B cell (primary cell): Measurements from ENCODE around the gene KCNC1. TPM values are rescaled to one million over a fixed set of nuclear protein-coding genes. Genes with fewer than 3 reads are reported as not detected.

Experiments used
- ATAC-seq: fragments of 200-7000 bp; cut with Tn5 transposase; one replicate; pipeline ENCODE4 v1.10.0; 2021; ENCODE audit warnings: low read depth, mild to moderate bottlenecking, moderate number of reproducible peaks, moderate library complexity
- CTCF ChIA-PET: fragments of 350-600 bp; sonication (Branson Sonifier 250); formaldehyde crosslinking; loops from one replicate; lab custom pipeline; 2021; ENCODE audit warnings: antibody characterized with exemption, inconsistent platforms; lab: Charles Lee
- POLR2A ChIA-PET: fragments of 350-600 bp; sonication (Branson Sonifier 250); formaldehyde crosslinking; loops from one replicate; lab custom pipeline; 2021; ENCODE audit warnings: antibody characterized with exemption; lab: Charles Lee
- DNase-seq: peaks from one replicate; pipeline ENCODE4 v3.0.0; 2013
- H2AFZ ChIP-seq: 2 replicates; pipeline ENCODE4 v1.6.1; 2012; ENCODE audit warnings: mild to moderate bottlenecking, low read depth, low read length; ENCODE audit not compliant: insufficient read depth, poor library complexity, severe bottlenecking
- H3K27ac ChIP-seq, 2 donors: 1 replicate in 1 of 2; 2 replicates in 1 of 2; pipeline ENCODE4 v1.5.1; 2012 to 2013; ENCODE audit warnings: low read length in 2 of 2, mild to moderate bottlenecking in 2 of 2, moderate library complexity in 1 of 2
- H3K27me3 ChIP-seq, 4 experiments: fragments of 200-600 bp in 1 of 4; sonication (generic) in 1 of 4; replicated peaks in 1 of 4; 1 replicate in 2 of 4; 2 replicates in 2 of 4; pipeline versions ENCODE4 v1.6.1 to v1.7.0; 2013 to 2016; ENCODE audit warnings: low read length in 3 of 4, mild to moderate bottlenecking in 2 of 4, mixed read lengths in 1 of 4, moderate library complexity in 1 of 4; ENCODE audit not compliant: insufficient read depth in 4 of 4, control insufficient read depth in 3 of 4; ENCODE audit errors: control extremely low read depth in 1 of 4
- H3K36me3 ChIP-seq, 2 experiments: replicated peaks in 1 of 2; 1 replicate in 1 of 2; 2 replicates in 1 of 2; pipeline versions ENCODE4 v1.6.1 to v1.7.1; 2013; ENCODE audit warnings: low read length in 1 of 2; ENCODE audit not compliant: insufficient read depth in 2 of 2, control insufficient read depth in 1 of 2; ENCODE audit errors: control extremely low read depth in 1 of 2, extremely low read depth in 1 of 2
- H3K4me1 ChIP-seq, 2 donors: fragments of 200-600 bp in 1 of 2; sonication (generic) in 1 of 2; 1 replicate in 1 of 2; 2 replicates in 1 of 2; pipeline versions ENCODE4 v1.5.1 to v1.6.1; 2013 to 2017; ENCODE audit warnings: low read length in 2 of 2; ENCODE audit not compliant: control insufficient read depth in 2 of 2, insufficient read depth in 2 of 2
- H3K4me2 ChIP-seq: replicated peaks from 2 replicates; pipeline ENCODE3; 2012; ENCODE audit warnings: mild to moderate bottlenecking, low read depth, low read length; ENCODE audit not compliant: poor library complexity, severe bottlenecking
- H3K4me3 ChIP-seq, 5 experiments: fragments of 200-600 bp in 1 of 5; sonication (generic) in 1 of 5; 1 replicate in 3 of 5; 2 replicates in 2 of 5; pipeline versions ENCODE4 v1.5.1 to v1.7.0; 2011 to 2016; ENCODE audit warnings: low read length in 4 of 5, mild to moderate bottlenecking in 4 of 5, low read depth in 2 of 5, control low read depth in 1 of 5, moderate library complexity in 1 of 5; ENCODE audit not compliant: insufficient read depth in 1 of 5; ENCODE audit errors: control extremely low read depth in 1 of 5, extremely low read depth in 1 of 5
- H3K79me2 ChIP-seq: fragments of 200-600 bp; sonication (generic); one replicate; pipeline ENCODE4 v1.6.0; 2016; ENCODE audit warnings: low read length; ENCODE audit not compliant: control insufficient read depth, insufficient read depth
- H3K9ac ChIP-seq: fragments of 200-600 bp; sonication (generic); 2 replicates; pipeline ENCODE4 v1.6.1; 2017; ENCODE audit warnings: mild to moderate bottlenecking, low read length, moderate library complexity
- H3K9me3 ChIP-seq, 3 donors: one replicate each; pipeline versions ENCODE4 v1.6.1 to v1.7.1; 2013; ENCODE audit warnings: low read length in 2 of 3; ENCODE audit not compliant: control insufficient read depth in 2 of 3, insufficient read depth in 1 of 3; ENCODE audit errors: control extremely low read depth in 1 of 3
- H4K20me1 ChIP-seq: 2 replicates; pipeline ENCODE4 v1.6.0; 2012; ENCODE audit warnings: mild to moderate bottlenecking, low read length; ENCODE audit not compliant: insufficient read depth, control insufficient read depth, poor library complexity, severe bottlenecking
- H3K27ac Mint-ChIP-seq: one replicate; pipeline ENCODE4 v1.8.0; 2021; ENCODE audit warnings: mixed read lengths
- H3K27me3 Mint-ChIP-seq: one replicate; pipeline ENCODE4 v1.8.0; 2021; ENCODE audit warnings: mixed read lengths
- H3K4me1 Mint-ChIP-seq: one replicate; pipeline ENCODE4 v1.8.0; 2021; ENCODE audit warnings: mixed read lengths
- H3K4me3 Mint-ChIP-seq: one replicate; pipeline ENCODE4 v1.8.0; 2021; ENCODE audit warnings: mixed read lengths
- H3K9me3 Mint-ChIP-seq: one replicate; pipeline ENCODE4 v1.8.0; 2022; ENCODE audit warnings: mixed read lengths; ENCODE audit not compliant: insufficient read depth
- CTCF ChIP-seq: fragments of 200-600 bp; IDR thresholded peaks from one replicate; pipeline ENCODE4 v1.8.0; 2022; ENCODE audit warnings: antibody characterized with exemption, mild to moderate bottlenecking
- EZH2 ChIP-seq: IDR thresholded peaks from 2 replicates; pipeline ENCODE4 v1.6.1; 2012; ENCODE audit warnings: borderline replicate concordance, low read depth, mild to moderate bottlenecking, moderate library complexity, low read length; ENCODE audit not compliant: insufficient read depth, poor library complexity, severe bottlenecking
- WGBS: methylation state at CpG from one replicate; pipeline ENCODE4 v1.1.5; 2013; ENCODE audit warnings: missing lambda C conversion rate; ENCODE audit not compliant: insufficient coverage; 5-methylcytosine and 5-hydroxymethylcytosine counted together
- intact Hi-C: fragments of 100-400 bp; cut with micrococcal nuclease; formaldehyde crosslinking; loops from one replicate; pipeline ENCODE4 v1.10.0; 2022
- polyA plus RNA-seq: library from polyadenylated mRNA; depleted of rRNA; stranded (reverse); fragments of >200 nt; gene quantifications from 2 replicates; pipeline ENCODE4 v1.2.3, GENCODE V29; 2012
- total RNA-seq, 2 donors: library from RNA; stranded (reverse); fragments of 120-200 nt in 1 of 2; gene quantifications; 1 replicate in 1 of 2; 2 replicates in 1 of 2; pipeline versions ENCODE4 v1.2.3 to v1.2.4, GENCODE V29; 2013 to 2022

The KCNC1 gene
- total and polyA plus RNA-seq, 2 donors (not counting 1 experiment from before 2014, with no cell fraction given), result not detected

DNA sequence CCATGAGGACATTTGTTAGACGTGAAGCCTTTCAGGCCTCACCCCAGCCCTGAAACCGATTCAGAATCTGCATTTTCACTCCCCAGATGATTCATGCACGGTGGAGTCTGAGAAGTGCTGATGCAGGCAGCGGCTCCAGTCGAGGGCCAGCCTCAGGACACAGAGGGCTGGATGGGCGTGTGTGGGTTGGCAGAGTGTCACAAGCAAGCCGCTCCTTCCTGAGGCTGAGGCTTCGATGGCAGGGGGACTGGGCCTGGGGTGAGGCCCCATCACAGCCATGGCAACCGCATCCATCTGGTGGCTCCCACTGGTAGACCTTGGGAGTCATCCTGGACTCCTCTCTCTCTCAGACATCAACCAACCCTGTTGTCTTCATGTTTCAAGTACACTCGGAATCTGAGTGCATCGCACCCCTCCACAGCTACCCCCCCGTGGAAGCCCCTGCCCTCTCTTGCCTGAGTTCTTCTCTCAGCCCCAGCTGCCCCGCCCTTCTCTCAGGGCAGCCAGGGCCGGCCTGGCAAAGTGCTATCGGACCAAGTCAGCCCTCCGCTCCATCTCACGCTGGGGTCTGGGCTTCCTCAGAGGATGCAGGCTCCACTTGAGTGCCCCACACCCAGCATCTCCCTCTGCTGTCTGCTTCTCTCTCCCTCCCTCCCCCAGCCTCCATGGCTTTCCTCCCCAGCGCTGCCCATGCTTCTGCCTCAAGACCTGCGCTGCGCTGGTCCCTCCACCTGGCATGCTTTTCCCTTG lies 10.6 kb downstream of the KCNC1 start:
- no peaks in the 10 kb centered on the region for H3K79me2 ChIP-seq
- POLR2A ChIA-PET, result no interaction called here
- Mint-ChIP-seq H3K27ac (no peak overlapping the region), H3K4me1 (no peaks in the 10 kb centered on the region), H3K9me3 (no peaks in the 10 kb centered on the region), H3K27me3 (peaks cover 38% of the 10 kb centered on the region), H3K4me3 (no peak overlapping the region)
- DNase-seq (no peak), ATAC-seq (no peak)
- H3K27me3 ChIP-seq, result peaks cover 0 to 5% (median 2%) of the 10 kb centered on the region in 4 experiments
- 87% methylated on average over 20 of the region's 20 CpGs for WGBS
- no peak overlapping the region for H3K4me2 ChIP-seq
- intact Hi-C loops, result no loop called here
- no peaks in the 10 kb centered on the region for H3K4me1 ChIP-seq
- no peaks in the 10 kb centered on the region for H3K36me3 ChIP-seq
- no peak overlapping the region for H2AFZ ChIP-seq
- H3K27ac ChIP-seq, result no peak overlapping the region
- peaks cover 0 to 6% (median 0%) of the 10 kb centered on the region in 3 donors for H3K9me3 ChIP-seq
- no peak overlapping the region for H3K9ac ChIP-seq
- no peaks in the 10 kb centered on the region for H4K20me1 ChIP-seq
- CTCF ChIA-PET, result no interaction called here
- H3K4me3 ChIP-seq, result no peak overlapping the region
- TF ChIP-seq EZH2 (no peak), CTCF (no peak)

GRCh38 chr11:17746096-17746495 lies 11.5 kb downstream of the KCNC1 start:
- ATAC-seq, result no peak
- CTCF ChIA-PET, result interaction anchor here (1.6 kb wide), 1 partner anchor 14 kb away, joined by 3 read pairs; no protein-coding TSS in a partner anchor
- no peak for DNase-seq
- no peak overlapping the region for H3K4me3 ChIP-seq
- Mint-ChIP-seq H3K4me1 (no peaks in the 10 kb centered on the region), H3K4me3 (no peak overlapping the region), H3K27ac (no peak overlapping the region), H3K27me3 (peaks cover 43% of the 10 kb centered on the region), H3K9me3 (no peaks in the 10 kb centered on the region)
- no peaks in the 10 kb centered on the region for H4K20me1 ChIP-seq
- POLR2A ChIA-PET, result no interaction called here
- TF ChIP-seq CTCF, result no peak
- TF ChIP-seq EZH2, result no peak
- no peak overlapping the region for H3K9ac ChIP-seq
- H3K36me3 ChIP-seq, result no peaks in the 10 kb centered on the region
- H3K4me1 ChIP-seq, result no peaks in the 10 kb centered on the region
- H3K9me3 ChIP-seq, result peaks cover 0 to 6% (median 0%) of the 10 kb centered on the region in 3 donors
- no peaks in the 10 kb centered on the region for H3K79me2 ChIP-seq
- no peak overlapping the region for H3K4me2 ChIP-seq
- H2AFZ ChIP-seq, result no peak overlapping the region
- H3K27ac ChIP-seq, result no peak overlapping the region
- intact Hi-C loops, result no loop called here
- 84% methylated on average over 10 of the region's 11 CpGs for WGBS
- peaks cover 0 to under 1% (median 0%) of the 10 kb centered on the region in 4 experiments for H3K27me3 ChIP-seq
